Stimulated activated CD8-positive, alpha-beta memory T cell treated with anti-CD3 and anti-CD28 coated beads, Interleukin-12 subunit alpha, Interleukin-12 subunit beta, amount 100 ng/mL, for 4 hours (primary cell): ENCODE measurements around the gene HRH3.

ENCODE experiments used
- DNase-seq: peaks from one replicate; pipeline ENCODE4 v3.0.0-alpha.2; 2020; ENCODE audit warnings: low read depth

The HRH3 gene

DNA sequence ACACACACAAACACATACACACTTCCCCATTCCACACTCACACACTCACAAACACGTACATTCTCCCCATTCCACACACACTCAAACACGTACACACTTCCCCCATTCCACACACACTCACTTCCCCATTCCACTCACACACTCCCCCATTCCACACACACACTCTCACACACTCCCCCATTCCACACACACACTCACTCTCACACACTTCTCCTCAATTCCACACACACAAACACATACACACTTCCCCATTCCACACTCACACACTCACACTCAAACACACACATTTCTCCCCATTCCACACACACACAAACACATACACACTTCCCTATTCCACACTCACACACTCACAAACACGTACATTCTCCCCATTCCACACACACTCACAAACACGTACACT lies 9.6 kb upstream of the HRH3 start:
- DNase-seq, result no peak

DNA sequence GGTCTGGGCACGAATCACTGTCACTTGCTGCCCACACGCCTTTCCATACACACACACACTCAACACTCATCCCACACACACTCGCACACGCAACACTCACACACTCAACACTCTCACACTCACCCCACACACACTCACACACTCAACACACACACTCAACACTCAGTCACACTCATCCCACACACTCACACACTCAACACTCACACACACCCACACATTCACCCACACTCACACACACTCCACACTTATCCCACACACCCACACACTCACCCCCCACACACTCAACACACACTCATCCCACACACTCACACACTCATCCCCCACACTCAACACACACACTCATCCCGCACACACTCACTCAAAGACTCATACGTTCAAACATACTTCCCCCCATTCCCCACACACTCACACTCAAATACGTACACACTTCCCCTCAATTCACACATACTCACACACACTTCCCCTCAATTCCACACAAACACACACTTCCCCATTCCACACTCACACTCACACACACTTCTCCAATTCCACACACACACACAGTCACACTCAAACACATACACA lies 9.0 kb upstream of the HRH3 start:
- DNase-seq, result no peak

DNA sequence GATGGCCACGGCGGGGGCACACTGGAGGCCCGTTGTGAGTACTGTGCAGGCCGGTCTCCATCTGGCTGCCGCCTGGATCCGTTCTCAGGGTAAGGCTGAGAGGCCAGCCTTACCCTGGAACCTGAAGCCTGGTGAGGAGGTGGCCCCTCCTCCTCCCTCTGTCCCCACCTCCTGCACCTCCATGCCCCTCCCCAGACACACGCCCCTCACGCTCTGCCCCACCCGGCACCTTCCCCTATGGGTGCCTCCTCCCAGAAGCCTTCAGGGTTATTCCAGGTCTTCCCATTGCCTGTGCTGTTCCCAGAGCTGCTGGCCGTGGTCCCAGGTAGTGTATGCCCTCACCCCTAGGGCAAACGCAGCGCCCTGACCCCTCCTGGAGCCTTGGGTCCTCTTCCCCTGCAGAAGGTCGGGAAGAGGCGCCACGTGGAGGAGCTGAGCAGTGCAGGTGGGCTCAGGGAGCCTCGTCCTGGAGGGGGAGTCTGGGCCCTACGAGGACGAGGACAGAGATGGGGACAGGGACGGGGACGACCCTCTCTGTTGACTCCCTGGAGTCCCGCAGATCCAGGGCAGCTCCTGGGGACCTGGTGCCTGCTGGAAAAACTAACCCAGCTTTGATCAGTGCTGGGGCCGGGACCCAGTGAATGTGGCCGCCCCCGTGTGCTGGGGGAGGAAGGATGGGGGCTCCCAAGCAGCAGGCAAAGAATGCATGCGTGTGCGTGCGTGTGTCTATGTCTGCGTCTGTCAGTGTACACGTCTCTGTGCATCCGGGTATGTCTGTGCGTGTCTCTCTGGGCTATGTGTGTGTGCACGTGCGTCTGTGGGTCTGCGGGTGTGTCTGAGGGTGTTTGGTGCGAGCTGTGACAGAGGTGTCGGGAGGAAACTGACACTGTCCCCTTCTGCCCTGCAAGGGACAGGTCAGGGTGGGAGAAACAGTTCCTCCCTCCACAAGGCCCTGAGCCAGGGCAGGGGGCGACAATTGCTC lies 8.2 kb upstream of the HRH3 start:
- DNase-seq, result no peak

DNA sequence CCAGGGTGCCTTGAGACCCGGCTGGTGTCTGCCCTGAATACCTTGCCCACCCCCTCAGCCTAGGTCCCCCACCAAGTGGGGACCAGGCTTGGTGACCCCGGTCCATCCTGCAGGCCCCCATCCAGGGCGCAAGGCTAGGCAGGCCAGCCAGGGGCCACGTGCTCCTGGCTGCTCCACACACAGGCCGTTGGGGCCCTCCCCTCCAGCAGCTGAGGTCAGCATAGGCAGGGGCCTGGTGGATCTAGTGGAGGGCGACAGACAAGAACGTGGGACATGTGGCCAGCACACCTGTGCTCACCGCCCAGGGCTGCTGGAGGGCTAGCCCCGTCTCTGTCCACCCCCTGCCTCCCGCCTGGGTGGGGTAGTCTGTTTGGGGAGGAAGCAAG lies 7.5 kb upstream of the HRH3 start:
- DNase-seq, result no peak

DNA sequence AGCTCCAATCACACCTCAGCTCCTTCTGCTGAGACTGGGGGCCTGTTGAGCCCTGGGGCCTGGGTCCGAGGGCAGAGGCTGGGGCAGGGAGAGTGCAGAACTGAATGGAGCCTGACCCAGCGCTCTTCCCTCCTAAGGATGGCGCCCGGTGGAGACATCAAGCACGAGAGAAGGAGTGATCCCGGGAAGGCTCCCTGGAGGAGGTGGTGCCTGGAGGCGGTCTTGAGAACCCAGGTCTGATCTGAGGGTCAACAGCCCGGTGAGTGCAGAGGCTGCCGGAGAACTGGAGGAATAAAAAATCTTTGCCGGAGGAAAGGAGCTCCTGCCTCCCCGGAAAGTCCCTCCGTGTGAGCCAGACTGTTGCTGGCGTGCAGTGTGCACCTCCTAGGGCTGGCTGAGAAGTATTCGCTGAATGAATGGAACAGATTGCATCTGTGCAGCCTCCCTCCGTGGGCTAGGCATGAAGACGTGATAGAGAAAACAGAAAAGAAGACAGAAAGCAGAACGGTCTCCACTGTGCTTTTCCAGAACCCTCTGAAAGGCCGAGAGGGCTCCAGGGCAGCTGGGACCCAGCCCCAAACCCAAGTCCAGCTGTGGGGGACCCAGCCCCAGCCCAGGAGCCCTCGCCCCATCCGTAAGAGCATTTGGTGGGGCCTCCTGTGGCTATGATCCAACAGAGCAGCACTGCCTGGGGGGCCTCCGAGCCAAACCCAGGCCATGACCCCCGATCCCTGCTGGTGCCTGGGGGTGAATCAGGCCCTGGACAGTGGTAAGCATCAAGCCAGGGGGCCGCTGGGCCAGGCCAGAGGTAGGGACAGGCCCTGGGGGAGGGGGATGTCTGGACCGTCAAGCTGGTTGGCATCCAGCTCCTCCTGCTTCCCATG lies 6.9 kb upstream of the HRH3 start:
- no peak for DNase-seq

DNA sequence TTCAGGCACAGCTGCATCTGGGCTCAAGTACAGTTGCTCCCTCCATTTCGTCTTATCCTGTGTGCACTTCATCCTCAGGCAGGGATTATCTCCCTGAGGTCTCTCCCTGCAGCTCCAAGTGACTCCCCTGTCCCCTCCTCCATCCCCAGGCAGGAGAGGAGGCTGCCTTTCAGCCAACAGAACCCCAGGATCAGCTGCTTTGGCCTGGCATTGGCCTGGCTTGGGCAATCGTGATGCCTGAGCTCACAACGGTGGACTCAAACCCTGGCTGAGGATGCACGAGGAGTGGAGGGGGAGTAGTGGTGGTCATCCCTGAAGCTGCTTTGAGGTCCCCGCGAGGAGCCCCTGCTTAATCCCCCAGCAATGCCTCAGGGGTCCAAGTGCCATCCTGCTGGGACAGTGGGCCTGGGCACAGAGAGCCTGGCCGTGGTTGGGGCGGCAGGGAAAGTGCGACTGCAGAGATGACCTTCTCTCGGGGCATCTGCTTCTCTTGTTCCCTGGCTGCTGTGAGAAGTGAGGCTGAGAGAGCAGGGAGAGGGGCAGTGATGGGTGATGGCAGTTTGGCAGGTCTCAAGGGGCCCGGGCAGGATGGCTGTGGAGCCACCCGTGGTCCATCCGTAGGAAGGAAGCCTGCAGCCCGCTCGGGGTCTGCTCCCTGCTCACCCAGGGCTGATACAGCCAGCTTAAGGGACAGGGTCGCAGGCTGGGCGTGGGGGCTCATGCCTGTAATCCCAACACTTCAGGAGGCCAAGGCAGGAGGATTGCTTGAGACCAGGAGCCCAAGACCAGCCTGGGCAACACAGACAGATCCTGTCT lies 6.0 kb upstream of the HRH3 start:
- no peak for DNase-seq

DNA sequence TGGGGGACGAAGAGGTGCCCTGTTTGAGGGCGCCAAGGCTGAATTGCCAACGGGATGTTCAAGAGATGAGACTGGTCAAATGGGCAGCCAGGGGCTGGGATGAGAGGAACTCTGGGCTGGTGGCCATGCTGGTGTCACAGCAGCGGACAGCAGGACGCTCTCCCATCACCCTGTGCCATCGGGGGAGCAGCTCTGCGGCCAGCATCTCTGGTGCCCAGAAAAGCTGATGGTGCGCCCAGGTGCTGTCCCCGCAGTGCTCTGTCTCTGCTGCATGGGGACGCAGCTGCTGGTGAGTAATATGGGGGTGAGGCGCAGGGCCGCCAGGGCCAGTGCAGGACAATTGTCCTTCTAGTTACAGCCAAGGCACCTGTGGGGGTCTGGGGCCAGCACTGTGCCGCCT lies 4.9 kb upstream of the HRH3 start:
- DNase-seq, result no peak

DNA sequence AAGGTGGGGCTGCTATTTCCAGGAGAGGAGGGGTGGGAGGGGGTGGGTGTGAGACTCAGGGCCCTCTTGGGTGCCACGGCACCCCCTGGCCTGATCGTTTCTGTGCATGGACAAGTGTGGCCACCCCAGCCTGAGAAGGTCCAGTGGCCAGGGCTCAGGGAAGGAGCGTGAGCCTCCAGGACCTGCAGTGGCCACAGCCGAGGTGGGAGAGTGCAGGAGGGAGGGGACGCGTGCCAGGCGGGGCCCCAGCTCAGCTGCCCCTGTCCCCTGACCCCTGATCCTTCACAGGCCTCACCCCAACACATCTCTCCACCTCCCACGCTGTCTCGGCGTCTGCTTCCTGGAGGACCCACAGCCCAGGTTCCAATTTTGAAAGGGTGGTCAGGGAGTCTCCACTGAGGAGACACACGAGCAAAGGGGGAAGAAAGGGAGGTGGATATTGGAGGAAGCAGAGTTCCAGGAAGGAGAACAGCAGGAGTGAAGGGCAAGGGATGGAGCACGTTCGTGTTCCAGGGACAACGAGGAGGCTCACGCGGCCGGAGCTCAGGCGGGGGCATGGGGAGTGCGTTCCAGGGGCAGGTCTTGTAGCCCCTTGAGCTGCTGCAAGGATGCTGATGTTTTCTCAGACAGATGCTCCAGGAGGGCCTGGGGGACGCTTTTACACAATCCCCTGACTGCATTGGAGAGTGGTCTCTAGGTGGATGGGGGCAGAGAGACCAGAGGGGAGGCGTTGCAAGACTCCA lies 4.2 kb upstream of the HRH3 start:
- DNase-seq, result no peak

DNA sequence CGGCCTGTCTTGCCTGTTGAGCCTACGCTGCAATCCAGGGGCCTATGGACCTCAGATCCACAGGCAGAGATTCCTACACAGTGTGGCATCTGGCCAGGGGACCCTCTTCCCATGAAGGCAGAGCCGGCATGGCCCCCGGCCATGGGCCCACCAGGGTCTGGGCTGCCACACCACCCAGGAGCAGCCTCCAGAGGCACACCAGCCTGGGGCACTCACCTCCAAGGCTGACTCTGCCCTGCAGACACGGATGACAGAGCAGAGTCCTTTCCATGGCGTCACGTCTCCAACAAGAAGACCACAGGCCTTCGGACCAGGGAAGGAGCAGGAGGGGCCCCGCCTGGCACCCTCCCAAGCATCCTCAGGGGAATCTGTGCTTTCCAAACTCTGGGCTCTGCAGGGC lies 3.5 kb upstream of the HRH3 start:
- no peak for DNase-seq

DNA sequence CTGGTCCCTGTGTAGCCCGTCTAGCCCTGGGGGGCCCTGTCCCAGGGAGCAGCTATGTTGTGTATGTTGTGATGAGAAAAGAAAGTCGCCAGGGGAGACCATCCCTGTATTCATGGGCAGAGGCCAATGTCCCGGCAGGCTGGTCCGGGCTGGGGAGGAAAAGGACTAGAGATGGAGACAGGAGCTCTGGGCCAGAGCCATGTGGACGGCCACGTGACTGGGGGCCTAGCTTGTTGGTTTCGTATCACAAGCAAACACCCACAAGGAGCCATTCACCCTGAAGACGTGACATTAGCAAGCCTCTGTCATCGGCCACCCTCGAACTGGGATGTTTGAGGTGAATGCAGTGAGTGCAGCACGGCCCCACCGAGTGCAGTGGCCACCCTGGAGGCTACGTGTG lies 2.9 kb upstream of the HRH3 start:
- no peak for DNase-seq

DNA sequence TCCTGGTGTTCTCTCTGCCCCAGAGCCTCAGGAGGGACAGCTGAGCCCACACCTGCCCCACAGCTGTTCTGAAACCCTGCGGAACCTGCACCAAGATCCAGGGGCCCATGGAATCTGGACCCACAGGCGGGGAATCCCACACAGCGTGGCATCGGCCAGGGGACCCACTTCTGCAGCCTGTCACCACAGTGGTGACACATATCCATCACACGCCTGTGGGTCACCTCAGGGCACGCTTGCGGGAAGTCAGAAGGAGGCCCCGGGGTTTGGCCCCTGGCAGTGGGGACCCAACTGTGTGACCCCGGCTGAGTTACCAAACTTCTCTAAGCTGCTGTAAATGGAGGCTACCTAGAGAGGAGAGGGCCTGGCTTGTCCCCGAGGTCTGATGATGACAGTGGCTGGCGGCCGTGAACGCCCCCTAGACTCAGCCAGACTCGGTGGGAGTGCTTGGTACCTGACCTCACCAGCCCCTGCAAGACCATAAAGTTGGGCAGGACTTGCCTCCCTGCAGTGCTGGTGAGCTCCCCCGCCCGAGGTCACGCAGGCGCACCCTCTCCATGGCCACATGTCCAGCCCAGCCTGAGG lies 2.3 kb upstream of the HRH3 start:
- no peak for DNase-seq

DNA sequence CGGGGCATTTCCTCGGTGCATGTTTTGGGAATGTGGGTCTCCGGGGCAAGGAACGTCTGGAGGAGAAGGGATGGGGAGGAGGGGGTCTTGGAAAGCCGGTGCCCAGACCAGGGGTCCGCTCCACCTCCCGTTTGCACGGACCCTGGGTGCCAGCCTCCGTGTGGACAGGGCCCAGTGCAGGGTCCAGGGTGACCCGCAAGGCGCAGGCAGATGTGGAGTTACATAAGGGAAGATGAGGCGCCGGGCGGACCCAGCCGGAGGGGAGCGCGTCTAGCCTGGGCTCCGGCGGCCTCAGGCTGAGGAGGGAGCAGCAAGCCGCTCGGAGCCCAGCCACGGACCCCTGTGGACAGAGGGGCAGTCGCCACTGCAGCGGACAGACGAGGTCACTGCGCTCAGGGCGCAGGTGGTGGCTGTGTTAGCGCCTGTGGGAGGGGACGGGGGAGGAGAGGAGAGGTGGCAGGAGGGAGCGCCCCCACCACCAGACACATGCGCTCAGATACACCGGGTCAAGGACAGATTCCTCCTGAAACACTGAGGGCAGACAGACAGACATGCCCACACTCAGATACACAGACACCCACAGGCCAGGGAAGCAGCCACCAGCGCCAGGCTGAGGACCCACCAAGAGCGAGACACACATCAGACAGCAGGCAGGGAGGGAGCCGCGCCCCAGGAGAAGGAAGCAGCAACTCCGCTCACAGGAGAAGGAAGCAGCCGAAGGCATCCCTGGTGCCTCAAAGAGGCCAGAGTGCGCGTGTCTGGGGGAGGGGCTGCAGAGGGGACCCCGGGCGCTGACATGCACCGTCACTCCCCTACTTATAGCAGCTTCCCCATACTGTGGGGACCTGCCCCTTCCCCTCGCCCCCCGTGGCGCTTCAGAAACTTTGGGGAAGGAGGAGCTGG lies 839 bp upstream of the HRH3 start:
- no peak for DNase-seq

DNA sequence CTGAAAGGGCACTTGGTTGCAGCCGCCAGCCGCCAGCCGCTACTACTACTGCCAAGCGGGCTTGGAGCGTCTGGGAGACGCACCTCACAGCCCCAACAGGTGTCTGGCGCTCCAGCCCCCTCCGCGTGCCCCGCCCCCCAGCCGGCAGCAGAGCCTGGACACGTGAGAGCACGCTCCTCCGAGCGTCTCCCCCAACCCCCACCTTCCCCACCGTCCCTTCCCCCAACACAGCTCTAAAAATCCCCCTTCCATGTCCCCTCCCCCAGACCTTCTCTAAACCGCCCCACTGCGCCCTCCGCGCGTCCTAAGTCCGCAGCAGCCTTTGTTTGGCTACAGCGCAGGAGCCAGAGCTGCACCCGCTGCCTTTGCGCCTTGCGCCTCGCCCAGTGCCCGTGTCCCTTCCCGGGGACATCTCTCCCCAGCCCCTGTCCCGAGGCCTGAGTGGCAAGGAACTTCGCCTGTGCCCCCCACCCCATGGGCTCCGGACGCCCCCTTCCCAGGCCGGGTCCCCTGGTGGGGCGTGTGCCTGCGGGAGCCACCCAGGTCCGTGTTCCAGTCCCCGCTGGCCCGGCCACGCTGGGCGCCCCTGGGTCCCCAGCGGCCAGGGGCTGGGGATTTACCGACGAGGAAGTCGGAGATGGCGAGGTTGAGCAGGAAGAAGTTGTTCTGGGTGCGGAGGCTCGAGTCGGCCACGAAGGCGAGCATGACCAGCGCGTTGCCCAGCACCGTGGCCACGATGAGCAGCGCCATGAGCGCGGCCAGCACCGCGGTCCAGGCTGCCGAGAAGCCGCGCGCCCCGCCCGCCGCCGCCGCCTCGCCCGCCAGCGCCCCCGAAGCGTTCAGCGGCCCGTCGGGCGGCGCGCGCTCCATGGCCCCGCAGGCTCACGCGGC lies 732 bp downstream of the HRH3 start:
- no peak for DNase-seq

DNA sequence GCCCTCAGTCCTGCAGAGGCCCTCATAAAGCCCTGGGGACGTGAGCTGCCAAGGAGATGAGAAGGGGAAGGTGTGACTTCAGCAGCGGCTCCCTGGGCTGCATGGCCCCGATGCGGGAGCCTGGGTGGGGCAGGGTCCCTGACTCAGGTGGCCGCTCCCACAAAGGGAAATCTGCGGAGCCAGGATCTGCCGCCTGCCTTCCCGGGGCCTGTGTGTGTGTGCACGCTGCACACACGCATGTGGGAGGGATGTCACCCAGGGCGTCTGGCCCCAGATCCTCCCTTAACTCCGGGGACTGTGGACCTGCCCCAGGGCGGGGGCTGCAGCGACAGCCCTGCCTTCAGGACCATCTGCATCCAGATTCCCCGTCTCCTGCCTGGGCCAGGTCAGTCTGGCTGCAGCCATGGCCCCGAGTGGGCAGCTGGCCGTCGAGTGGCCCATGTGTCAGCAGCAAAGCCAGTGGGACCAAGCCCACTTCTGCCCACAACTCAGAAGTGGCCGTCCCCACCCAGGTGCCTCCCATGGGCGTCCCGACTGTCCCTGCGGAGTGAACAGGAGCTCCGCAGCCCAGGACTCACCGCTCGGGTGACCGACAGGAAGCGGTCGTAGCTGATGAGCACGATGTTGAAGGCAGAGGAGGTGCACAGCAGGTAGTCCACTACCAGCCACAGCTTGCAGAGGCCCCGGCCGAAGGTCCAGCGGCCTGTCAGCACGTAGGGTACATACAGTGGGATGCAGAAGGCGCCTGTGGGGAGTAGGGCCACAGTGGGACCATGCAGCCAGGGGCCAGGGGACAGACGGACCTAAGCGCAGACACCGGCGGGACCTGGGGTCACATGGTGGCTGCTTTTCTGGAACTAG lies 1.9 kb downstream of the HRH3 start:
- DNase-seq, result no peak

DNA sequence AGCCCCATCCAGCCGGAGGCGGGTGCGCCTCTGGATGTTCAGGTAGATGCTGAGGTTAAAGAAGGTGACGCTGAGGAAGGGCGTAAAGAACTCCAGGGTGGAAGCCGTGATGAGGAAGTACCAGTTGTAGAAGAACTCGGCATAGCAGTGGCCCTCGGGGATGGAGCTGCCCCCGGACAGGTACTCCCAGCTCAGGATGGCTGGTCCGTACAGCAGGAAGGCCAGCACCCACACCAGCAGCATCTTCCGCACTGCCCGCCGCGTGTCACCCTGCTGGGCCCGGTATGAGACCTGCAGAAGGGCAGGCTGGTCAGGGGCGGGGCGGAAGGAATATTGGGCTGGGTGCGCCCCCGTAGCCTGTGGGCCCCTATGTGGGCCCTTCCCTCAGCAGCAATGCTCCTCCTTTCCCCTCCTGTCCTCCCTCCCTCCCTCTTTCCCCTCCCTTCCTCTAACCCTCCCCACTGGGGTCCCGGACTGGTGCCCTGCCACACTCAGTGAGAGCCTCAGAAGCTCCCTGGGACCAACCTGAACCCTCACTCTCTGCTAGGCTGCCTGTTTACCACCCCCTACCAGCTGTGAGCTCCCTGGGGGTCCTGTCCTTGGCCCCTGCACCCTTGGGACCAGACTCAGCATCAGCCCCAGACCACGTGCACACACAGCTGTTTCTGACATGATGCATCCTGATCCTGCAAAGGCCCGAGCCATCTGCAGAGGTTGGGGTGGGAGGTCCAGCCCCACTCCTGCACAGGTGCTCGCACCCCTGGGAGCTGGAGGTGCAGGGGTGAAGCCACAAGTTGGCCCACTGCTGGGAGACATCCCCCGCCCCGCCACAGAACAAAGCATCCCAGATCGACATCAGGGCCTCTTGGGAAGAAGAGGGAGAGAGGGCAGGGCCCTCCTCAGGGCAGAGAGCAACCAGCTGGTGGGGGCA lies 3.2 kb downstream of the HRH3 start:
- DNase-seq, result no peak

DNA sequence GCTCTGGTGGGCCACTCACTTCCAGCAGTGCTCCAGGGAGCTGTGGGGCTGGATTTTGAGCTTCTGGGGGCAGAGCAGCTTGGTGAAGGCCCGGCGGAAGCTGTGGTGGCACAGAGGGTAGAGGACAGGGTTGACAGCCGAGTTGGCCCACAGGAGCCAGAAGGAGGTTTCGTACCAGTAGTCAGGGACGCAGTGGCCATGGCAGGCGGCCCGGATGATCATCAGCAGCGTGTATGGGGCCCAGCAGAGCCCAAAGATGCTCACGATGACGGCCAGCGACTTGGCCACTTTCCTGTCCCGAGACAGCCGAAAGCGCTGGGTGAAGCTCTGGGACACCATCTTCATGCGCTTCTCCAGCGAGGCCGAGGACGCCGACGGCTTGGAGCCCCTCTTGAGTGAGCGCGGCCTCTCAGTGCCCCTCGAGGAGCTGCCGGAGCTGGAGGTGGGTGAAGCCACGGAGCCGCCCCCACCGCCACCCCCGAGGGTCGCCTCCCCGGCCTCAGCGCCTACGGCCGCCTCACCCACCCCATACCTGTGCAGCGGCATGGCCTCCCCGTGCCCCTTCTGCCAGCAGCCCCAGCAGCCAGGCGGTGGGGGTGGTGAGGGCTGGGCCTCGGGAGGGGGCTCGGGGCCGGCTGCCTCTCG lies 4.0 kb downstream of the HRH3 start:
- DNase-seq, result no peak
